Trophoblast cell (in vitro differentiated cells and primary cell): ENCODE results near the gene FAM3C.

Experiments used
- DNase-seq, 2 donors: peaks; one replicate each; pipeline ENCODE4 v3.0.0-alpha.2; 2016
- H2AFZ ChIP-seq: 2 replicates; pipeline ENCODE4 v1.6.1; 2013; ENCODE audit warnings: low read length, moderate library complexity, mild to moderate bottlenecking; ENCODE audit not compliant: insufficient read depth, poor library complexity
- H2AK5ac ChIP-seq: 2 replicates; pipeline ENCODE4 v1.6.1; 2013; ENCODE audit warnings: mild to moderate bottlenecking, low read length
- H2BK120ac ChIP-seq: 2 replicates; pipeline ENCODE4 v1.6.1; 2013; ENCODE audit warnings: low read length, mild to moderate bottlenecking, moderate library complexity; ENCODE audit not compliant: insufficient read depth, poor library complexity
- H2BK12ac ChIP-seq: 2 replicates; pipeline ENCODE4 v1.6.1; 2013; ENCODE audit warnings: mild to moderate bottlenecking, low read length, moderate library complexity
- H2BK5ac ChIP-seq: 2 replicates; pipeline ENCODE4 v1.6.1; 2013; ENCODE audit warnings: low read length, low read depth, moderate library complexity, mild to moderate bottlenecking; ENCODE audit not compliant: poor library complexity
- H3K14ac ChIP-seq: 2 replicates; pipeline ENCODE4 v1.6.1; 2013; ENCODE audit warnings: mild to moderate bottlenecking, low read length
- H3K18ac ChIP-seq: 2 replicates; pipeline ENCODE4 v1.6.1; 2013; ENCODE audit warnings: mild to moderate bottlenecking, low read length
- H3K23ac ChIP-seq: 2 replicates; pipeline ENCODE4 v1.6.1; 2013; ENCODE audit warnings: low read length
- H3K27ac ChIP-seq: 2 replicates; pipeline ENCODE4 v1.5.1; 2013; ENCODE audit warnings: low read depth, mild to moderate bottlenecking, inconsistent platforms, low read length, moderate library complexity
- H3K27me3 ChIP-seq: 2 replicates; pipeline ENCODE4 v1.6.1; 2013; ENCODE audit warnings: inconsistent platforms, mild to moderate bottlenecking, low read length, moderate library complexity; ENCODE audit not compliant: insufficient read depth
- H3K36me3 ChIP-seq, 2 experiments: 1 replicate in 1 of 2; 2 replicates in 1 of 2; pipeline ENCODE4 v1.6.1; 2013; ENCODE audit warnings: low read length in 2 of 2, mild to moderate bottlenecking in 2 of 2, moderate library complexity in 1 of 2; ENCODE audit not compliant: insufficient read depth in 2 of 2, control insufficient read depth in 1 of 2
- H3K4ac ChIP-seq: 2 replicates; pipeline ENCODE4 v1.6.1; 2013; ENCODE audit warnings: low read depth, mild to moderate bottlenecking, low read length, moderate library complexity
- H3K4me1 ChIP-seq, 2 experiments: 1 replicate in 1 of 2; 2 replicates in 1 of 2; pipeline ENCODE4 v1.6.1; 2013; ENCODE audit warnings: low read length in 2 of 2, mild to moderate bottlenecking in 2 of 2, moderate library complexity in 1 of 2; ENCODE audit not compliant: insufficient read depth in 2 of 2, control insufficient read depth in 1 of 2
- H3K4me2 ChIP-seq: 2 replicates; pipeline ENCODE4 v1.6.1; 2013; ENCODE audit warnings: inconsistent platforms, mild to moderate bottlenecking, low read length, moderate library complexity
- H3K4me3 ChIP-seq: 2 replicates; pipeline ENCODE4 v1.5.1; 2013; ENCODE audit warnings: mild to moderate bottlenecking, low read depth, low read length, inconsistent platforms
- H3K79me1 ChIP-seq: one replicate; pipeline ENCODE4 v1.6.1; 2013; ENCODE audit warnings: low read length
- H3K79me2 ChIP-seq: 2 replicates; pipeline ENCODE4 v1.6.1; 2013; ENCODE audit warnings: low read length, mild to moderate bottlenecking; ENCODE audit not compliant: control insufficient read depth, insufficient read depth, poor library complexity
- H3K9ac ChIP-seq: 2 replicates; pipeline ENCODE4 v1.6.1; 2013; ENCODE audit warnings: mild to moderate bottlenecking, low read length
- H3K9me3 ChIP-seq: 2 replicates; pipeline ENCODE4 v1.6.1; 2013; ENCODE audit warnings: low read depth, mild to moderate bottlenecking, control low read depth, inconsistent platforms, low read length; ENCODE audit not compliant: insufficient read depth
- H4K12ac ChIP-seq: 2 replicates; pipeline ENCODE4 v1.6.1; 2013; ENCODE audit warnings: low read depth, mild to moderate bottlenecking, low read length, moderate library complexity
- H4K8ac ChIP-seq: 2 replicates; pipeline ENCODE4 v1.6.1; 2013; ENCODE audit warnings: low read depth, mild to moderate bottlenecking, low read length, moderate library complexity
- H4K91ac ChIP-seq: one replicate; pipeline ENCODE4 v1.6.1; 2013; ENCODE audit warnings: low read depth, mild to moderate bottlenecking, low read length, moderate library complexity
- WGBS: extraction: QIAGEN DNeasy Blood & Tissue Kit; methylation state at CpG from one replicate; pipeline ENCODE4 v1.1.7; 2013; ENCODE audit warnings: missing lambda C conversion rate; ENCODE audit not compliant: insufficient read length, insufficient coverage; ENCODE audit errors: extremely low coverage; 5-methylcytosine and 5-hydroxymethylcytosine counted together

The FAM3C gene

DNA sequence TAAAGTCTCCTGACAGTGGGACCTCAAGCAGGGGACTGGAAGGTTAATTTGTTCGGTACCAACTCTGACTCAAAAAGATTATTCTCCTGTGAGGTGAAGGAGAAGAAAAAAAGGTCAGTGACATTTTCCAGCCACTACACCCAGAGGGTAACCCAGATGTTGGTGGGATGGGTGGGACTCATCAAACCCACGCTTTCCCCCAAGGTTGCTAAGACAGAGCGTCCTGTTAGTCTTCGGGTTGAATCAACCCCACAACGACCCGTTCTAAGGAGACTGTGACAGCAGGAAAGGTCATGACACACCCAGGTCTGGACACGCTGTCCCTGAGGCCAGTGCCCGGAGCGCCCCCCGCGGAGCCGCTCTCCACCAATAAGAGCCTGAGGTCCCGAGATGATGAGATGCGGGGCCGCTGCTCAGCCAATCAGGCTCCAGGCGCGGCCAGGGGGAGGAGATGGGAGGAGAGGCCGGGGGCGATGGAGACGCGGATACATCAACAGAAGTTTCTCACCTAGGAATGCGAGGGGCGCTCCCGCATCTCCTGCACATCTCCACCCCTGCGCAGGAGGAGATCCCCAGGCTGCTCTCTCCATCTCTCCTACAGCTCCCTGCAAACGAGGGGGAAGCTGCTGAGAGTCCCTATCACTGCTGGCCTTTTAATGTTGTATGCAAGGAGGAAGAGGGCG is 67.5 kb downstream of the FAM3C start, which contains the start of gene WNT16:
Gene WNT16 (plus strand): TSS at position 493 of the 683 bp plus-strand sequence. CDS start 293 bp downstream, outside the sequence.
- Histone ChIP-seq H4K12ac (no peak within 1 kb of the TSS), H3K4me3 (no peak within 1 kb of the TSS), H3K14ac (no peak within 1 kb of the TSS), H3K36me3 (no peaks in the 10 kb centered on the region), H3K27ac (no peak within 1 kb of the TSS), H2AFZ (peak within 1 kb of the TSS; percentile 32), H3K4ac (no peak within 1 kb of the TSS), H3K18ac (no peak within 1 kb of the TSS), H3K79me2 (no peaks in the 10 kb centered on the region), H3K23ac (no peak within 1 kb of the TSS), H3K9me3 (peaks cover 9% of the 10 kb centered on the region), H3K4me1 (peaks cover 11 to 12% of the 10 kb centered on the region in 2 experiments), H2BK120ac (no peak within 1 kb of the TSS), H2BK5ac (no peak within 1 kb of the TSS), H2BK12ac (no peak within 1 kb of the TSS), H3K4me2 (peak within 1 kb of the TSS; percentile 65), H3K9ac (no peak within 1 kb of the TSS), H3K27me3 (peaks cover 20% of the 10 kb centered on the region), H2AK5ac (no peak within 1 kb of the TSS), H3K79me1 (no peaks in the 10 kb centered on the region), H4K91ac (no peak within 1 kb of the TSS), H4K8ac (no peak within 1 kb of the TSS)
- WGBS = no CpG with 5 or more reads among the region's 27 CpGs
- peak; percentile 13 to 53 for DNase-seq

DNA sequence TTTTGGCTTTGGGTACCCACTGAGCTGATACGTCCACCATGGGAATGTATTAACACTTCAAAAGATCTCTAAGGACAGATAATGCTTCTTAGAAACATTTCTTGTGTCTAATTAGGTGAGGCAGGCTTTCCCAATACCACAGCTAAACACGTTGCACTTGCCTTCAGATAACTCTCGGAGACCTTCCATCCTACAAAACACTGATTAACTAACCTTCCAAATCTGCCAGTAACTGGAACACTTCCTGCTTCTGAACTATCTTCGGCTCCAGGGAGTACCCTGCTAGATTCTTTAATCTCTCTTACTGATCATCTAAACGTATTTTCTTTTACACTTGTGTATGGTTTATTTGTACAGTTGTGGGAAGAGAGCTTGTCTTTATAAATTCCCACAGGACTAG is 68.4 kb downstream of the FAM3C start:
- no peaks in the 10 kb centered on the region for H3K79me2 ChIP-seq
- no peak overlapping the region for H2BK5ac ChIP-seq
- WGBS = no CpG with 5 or more reads among the region's 5 CpGs
- no peak overlapping the region for H3K9ac ChIP-seq
- no peaks in the 10 kb centered on the region for H3K79me1 ChIP-seq
- H4K8ac ChIP-seq = no peak overlapping the region
- H4K91ac ChIP-seq = no peak overlapping the region
- no peaks in the 10 kb centered on the region for H3K36me3 ChIP-seq
- no peak overlapping the region for H3K23ac ChIP-seq
- H3K4ac ChIP-seq = no peak overlapping the region
- H3K4me3 ChIP-seq = no peak overlapping the region
- H3K27ac ChIP-seq = no peak overlapping the region
- no peak overlapping the region for H2BK12ac ChIP-seq
- no peak overlapping the region for H2AK5ac ChIP-seq
- H3K4me2 ChIP-seq = no peak overlapping the region
- no peak overlapping the region for H2AFZ ChIP-seq
- H3K27me3 ChIP-seq = peaks cover 20% of the 10 kb centered on the region
- peaks cover 11 to 12% of the 10 kb centered on the region in 2 experiments for H3K4me1 ChIP-seq
- no peak overlapping the region for H4K12ac ChIP-seq
- H3K9me3 ChIP-seq = peaks cover 9% of the 10 kb centered on the region
- no peak overlapping the region for H3K14ac ChIP-seq
- no peak for DNase-seq
- no peak overlapping the region for H2BK120ac ChIP-seq
- H3K18ac ChIP-seq = no peak overlapping the region

DNA sequence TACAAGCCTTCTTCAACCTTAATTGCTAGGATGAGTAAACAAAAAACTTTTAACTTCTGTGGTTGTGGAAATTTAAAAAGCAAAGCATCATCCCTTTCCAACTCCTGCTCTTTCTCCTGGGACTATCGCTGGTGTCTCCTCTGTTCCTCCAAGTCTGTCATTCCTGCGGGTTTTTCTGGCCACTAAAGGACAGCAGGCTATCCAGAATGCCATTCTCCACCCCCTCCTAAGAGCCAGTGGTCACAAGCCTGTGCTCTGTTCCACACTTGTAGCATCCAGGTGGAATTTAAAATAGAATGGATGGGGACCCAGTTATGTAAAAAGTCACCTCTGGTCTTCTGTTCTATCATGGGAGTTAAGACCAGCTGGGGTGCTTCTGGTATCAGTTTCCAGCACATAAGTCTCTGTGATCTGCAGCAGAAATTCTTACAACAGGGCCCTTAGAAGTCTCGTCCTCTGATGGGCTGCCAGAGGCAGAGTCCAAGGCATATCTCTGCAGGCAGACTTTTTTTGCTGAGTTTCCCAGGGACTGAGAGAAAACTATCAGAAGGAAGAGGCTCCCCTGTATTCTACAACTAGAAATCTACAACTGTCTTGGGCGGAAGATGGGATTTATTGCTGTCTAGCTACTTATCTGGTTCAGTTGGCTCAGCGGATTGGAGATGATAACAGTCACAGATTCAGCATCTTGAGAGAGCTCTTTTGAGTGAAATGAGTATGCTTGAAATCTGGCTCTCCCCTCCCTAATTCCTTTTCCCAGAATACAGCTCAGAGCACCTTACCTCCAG is 72.4 kb downstream of the FAM3C start:
- Histone ChIP-seq H3K36me3 (no peaks in the 10 kb centered on the region), H4K91ac (no peak overlapping the region), H3K27me3 (peaks cover 2% of the 10 kb centered on the region), H3K4me3 (no peak overlapping the region), H3K14ac (no peak overlapping the region), H3K4me1 (no peaks in the 10 kb centered on the region), H4K12ac (no peak overlapping the region), H2BK120ac (no peak overlapping the region), H4K8ac (no peak overlapping the region), H3K9ac (no peak overlapping the region), H3K4me2 (no peak overlapping the region), H2BK5ac (no peak overlapping the region), H2BK12ac (no peak overlapping the region), H3K23ac (no peak overlapping the region), H2AFZ (no peak overlapping the region), H2AK5ac (no peak overlapping the region), H3K79me1 (no peaks in the 10 kb centered on the region), H3K9me3 (peaks cover 3% of the 10 kb centered on the region), H3K27ac (no peak overlapping the region), H3K18ac (no peak overlapping the region), H3K4ac (no peak overlapping the region), H3K79me2 (no peaks in the 10 kb centered on the region)
- no peak for DNase-seq
- no CpG with 5 or more reads among the region's 5 CpGs for WGBS

DNA sequence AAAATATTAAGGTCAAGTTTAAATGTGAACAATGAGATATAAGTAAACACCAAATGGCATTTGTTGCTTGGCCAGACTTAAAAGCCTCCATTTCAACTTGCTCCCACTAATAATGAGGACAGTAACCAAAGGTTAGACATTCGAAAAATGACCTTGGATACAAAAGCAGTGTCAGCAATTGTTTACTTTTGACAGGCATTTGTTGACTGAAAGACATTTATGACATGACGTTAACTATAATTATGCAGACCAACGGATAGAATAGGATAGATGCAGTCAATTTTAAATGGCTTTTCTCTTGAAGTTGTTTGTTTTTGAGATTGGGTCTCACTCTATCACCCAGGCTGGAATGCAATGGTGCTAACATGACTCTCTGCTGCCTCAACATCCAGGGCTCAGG is 73.6 kb downstream of the FAM3C start:
- no CpG with 5 or more reads among the region's 3 CpGs for WGBS
- Histone ChIP-seq H4K91ac (no peak overlapping the region), H3K79me1 (no peaks in the 10 kb centered on the region), H3K9me3 (no peaks in the 10 kb centered on the region), H3K14ac (no peak overlapping the region), H3K4ac (no peak overlapping the region), H3K36me3 (no peaks in the 10 kb centered on the region), H3K79me2 (no peaks in the 10 kb centered on the region), H3K4me2 (no peak overlapping the region), H3K27ac (no peak overlapping the region), H3K27me3 (no peaks in the 10 kb centered on the region), H4K8ac (no peak overlapping the region), H2BK5ac (no peak overlapping the region), H3K9ac (no peak overlapping the region), H2BK120ac (no peak overlapping the region), H3K18ac (no peak overlapping the region), H2AK5ac (no peak overlapping the region), H2AFZ (no peak overlapping the region), H4K12ac (no peak overlapping the region), H3K4me3 (no peak overlapping the region), H3K23ac (no peak overlapping the region), H3K4me1 (no peaks in the 10 kb centered on the region), H2BK12ac (no peak overlapping the region)
- DNase-seq = no peak
